IgD-negative memory B cell (primary cell): ENCODE measurements around the gene IL10RA. TPM values are rescaled to one million over a fixed set of nuclear protein-coding genes. Genes with fewer than 3 reads are reported as not detected.

Experiments used
- H3K27ac Mint-ChIP-seq, 3 donors: one replicate each; pipeline ENCODE4 v1.8.0; 2020 to 2022; ENCODE audit warnings: mild to moderate bottlenecking in 3 of 3, mixed read lengths in 3 of 3, moderate library complexity in 1 of 3
- H3K27me3 Mint-ChIP-seq: one replicate; pipeline ENCODE4 v1.8.0; 2021; ENCODE audit warnings: mixed read lengths
- H3K36me3 Mint-ChIP-seq: one replicate; pipeline ENCODE4 v1.8.0; 2020; ENCODE audit warnings: mild to moderate bottlenecking, mixed read lengths
- H3K4me1 Mint-ChIP-seq, 3 donors: one replicate each; pipeline ENCODE4 v1.8.0; 2020 to 2022; ENCODE audit warnings: mixed read lengths in 3 of 3, mild to moderate bottlenecking in 1 of 3
- H3K4me3 Mint-ChIP-seq, 4 donors: one replicate each; pipeline ENCODE4 v1.8.0; 2020 to 2022; ENCODE audit warnings: mild to moderate bottlenecking in 4 of 4, mixed read lengths in 4 of 4, moderate library complexity in 3 of 4
- H3K9me3 Mint-ChIP-seq, 3 donors: one replicate each; pipeline ENCODE4 v1.8.0; 2020 to 2021; ENCODE audit warnings: mixed read lengths in 3 of 3, mild to moderate bottlenecking in 1 of 3
- polyA plus RNA-seq: library from polyadenylated mRNA; unstranded; fragments of 300-500 nt; fragmentation: Illumina TruSeq; gene quantifications from one replicate; pipeline ENCODE4 v1.2.3, GENCODE V29; 2021

The IL10RA gene
- polyA plus RNA-seq, 1 donor from 2014 or later, result 97.1 TPM

- Mint-ChIP-seq H3K4me3 (no peak overlapping the region), H3K4me1 (peaks cover 24 to 48% (median 29%) of the 10 kb centered on the region in 3 donors), H3K9me3 (no peaks in the 10 kb centered on the region), H3K27me3 (no peaks in the 10 kb centered on the region), H3K27ac (no peak overlapping the region), H3K36me3 (peaks cover 2% of the 10 kb centered on the region)
These were observed 62.5 kb downstream of the IL10RA start for GRCh38 chr11:118048472-118049370.

- no peak overlapping the region for H3K4me3 Mint-ChIP-seq
- H3K9me3 Mint-ChIP-seq, result no peaks in the 10 kb centered on the region
- H3K27ac Mint-ChIP-seq, result peak overlapping the region in 1 of 3 donors; percentile 76
- no peaks in the 10 kb centered on the region for H3K27me3 Mint-ChIP-seq
- peaks cover 2% of the 10 kb centered on the region for H3K36me3 Mint-ChIP-seq
- H3K4me1 Mint-ChIP-seq, result peaks cover 22 to 44% (median 28%) of the 10 kb centered on the region in 3 donors
These were observed 63.6 kb downstream of the IL10RA start for GRCh38 chr11:118049771-118050170.

- Mint-ChIP-seq H3K36me3 (peaks cover 2% of the 10 kb centered on the region), H3K27me3 (no peaks in the 10 kb centered on the region), H3K4me1 (peaks cover 19 to 43% (median 27%) of the 10 kb centered on the region in 3 donors), H3K9me3 (no peaks in the 10 kb centered on the region), H3K4me3 (peak overlapping the region in 1 of 4 donors; percentile 33), H3K27ac (peak overlapping the region in 1 of 3 donors; percentile 76)
These were observed 64.2 kb downstream of the IL10RA start for GRCh38 chr11:118050208-118050891.

Other genes starting within 250 kb of the IL10RA start
- gene DSCAML1, start 189.2 kb upstream of the IL10RA start, polyA plus RNA-seq, result not detected
- not detected for gene FXYD2, start 161.7 kb upstream of the IL10RA start, polyA plus RNA-seq
- not detected for gene FXYD6, start 109.7 kb upstream of the IL10RA start, polyA plus RNA-seq
- 0.35 TPM for gene TMPRSS13, start 57.0 kb upstream of the IL10RA start, polyA plus RNA-seq
- not detected for gene TMPRSS4, start 90.7 kb downstream of the IL10RA start, polyA plus RNA-seq
- gene SMIM35, start 100.6 kb downstream of the IL10RA start, polyA plus RNA-seq, result 0.38 TPM
- gene SCN4B, start 166.4 kb downstream of the IL10RA start, polyA plus RNA-seq, result not detected
- not detected for gene SCN2B, start 190.2 kb downstream of the IL10RA start, polyA plus RNA-seq
- gene JAML, start 238.6 kb downstream of the IL10RA start, polyA plus RNA-seq, result 5.9 TPM